Liver (tissue), 9 donors: Measurements from ENCODE around the gene CAMK2N2. TPM values are rescaled to one million over a fixed set of nuclear protein-coding genes. Genes with fewer than 3 reads are reported as not detected.
A peak's percentile ranks its signal among the peaks of the same experiment; 100 is the strongest.

Experiments
- DNase-seq: peaks from one replicate; pipeline ENCODE4 v3.0.0-alpha.2; 2017; ENCODE audit warnings: low spot score
- H3K27ac ChIP-seq, 2 donors: one replicate each; pipeline ENCODE4 v1.7.0; 2013; ENCODE audit warnings: inconsistent platforms in 2 of 2, low read length in 2 of 2, control low read depth in 1 of 2, low read depth in 1 of 2, mild to moderate bottlenecking in 1 of 2
- H3K27me3 ChIP-seq, 4 donors: one replicate each; pipeline versions ENCODE4 v1.6.1 to v1.7.0; 2013; ENCODE audit warnings: low read length in 3 of 4, inconsistent platforms in 1 of 4, mild to moderate bottlenecking in 1 of 4, moderate library complexity in 1 of 4; ENCODE audit not compliant: control insufficient read depth in 4 of 4, insufficient read depth in 4 of 4
- H3K36me3 ChIP-seq, 4 donors: one replicate each; pipeline versions ENCODE4 v1.6.1 to v1.7.0; 2013; ENCODE audit warnings: low read length in 3 of 4, mild to moderate bottlenecking in 3 of 4, low read depth in 1 of 4, moderate library complexity in 1 of 4; ENCODE audit not compliant: control insufficient read depth in 4 of 4, insufficient read depth in 3 of 4
- H3K4me1 ChIP-seq, 4 donors: one replicate each; pipeline versions ENCODE4 v1.6.1 to v1.7.0; 2013; ENCODE audit warnings: low read length in 3 of 4, mild to moderate bottlenecking in 3 of 4, moderate library complexity in 1 of 4; ENCODE audit not compliant: control insufficient read depth in 4 of 4, insufficient read depth in 4 of 4
- H3K4me3 ChIP-seq, 3 donors: one replicate each; pipeline versions ENCODE4 v1.6.1 to v1.7.0; 2013; ENCODE audit warnings: low read length in 3 of 3, control low read depth in 1 of 3, low read depth in 1 of 3, mild to moderate bottlenecking in 1 of 3
- H3K9ac ChIP-seq, 2 donors: one replicate each; pipeline ENCODE4 v1.7.0; 2013; ENCODE audit warnings: low read length in 2 of 2, mild to moderate bottlenecking in 2 of 2, moderate library complexity in 2 of 2, control low read depth in 1 of 2, low read depth in 1 of 2
- H3K9me3 ChIP-seq, 4 donors: one replicate each; pipeline versions ENCODE4 v1.6.1 to v1.7.0; 2013; ENCODE audit warnings: low read length in 3 of 4; ENCODE audit not compliant: control insufficient read depth in 4 of 4
- ATF3 ChIP-seq: IDR thresholded peaks from 2 replicates; pipeline ENCODE4 v1.6.1; 2016; ENCODE audit warnings: antibody characterized with exemption
- EGR1 ChIP-seq, 2 donors: IDR thresholded peaks; 2 replicates each; pipeline ENCODE4 v1.6.1; 2016 to 2018; ENCODE audit warnings: antibody characterized with exemption in 2 of 2, low read depth in 2 of 2
- FOXA2 ChIP-seq: IDR thresholded peaks from 2 replicates; pipeline ENCODE4 v1.6.1; 2016; ENCODE audit warnings: antibody characterized with exemption
- GABPA ChIP-seq, 2 donors: IDR thresholded peaks in 1 of 2; conservative IDR thresholded peaks in 1 of 2; 2 replicates each; pipeline ENCODE4 v1.6.1; 2016; ENCODE audit warnings: antibody characterized with exemption in 2 of 2, mild to moderate bottlenecking in 1 of 2, moderate library complexity in 1 of 2
- HNF4A ChIP-seq, 2 donors: conservative IDR thresholded peaks; 2 replicates each; pipeline ENCODE4 v1.6.1; 2016; ENCODE audit warnings: antibody characterized with exemption in 2 of 2, mild to moderate bottlenecking in 2 of 2
- HNF4G ChIP-seq: IDR thresholded peaks from 2 replicates; pipeline ENCODE4 v1.6.1; 2016; ENCODE audit warnings: antibody characterized with exemption
- MAX ChIP-seq: IDR thresholded peaks from 2 replicates; pipeline ENCODE4 v1.6.1; 2016; ENCODE audit warnings: antibody characterized with exemption
- NR2F2 ChIP-seq: IDR thresholded peaks from 2 replicates; pipeline ENCODE4 v1.6.1; 2016; ENCODE audit warnings: antibody characterized with exemption
- RAD21 ChIP-seq, 2 donors: IDR thresholded peaks; 2 replicates each; pipeline ENCODE4 v1.6.1; 2016; ENCODE audit warnings: antibody characterized with exemption in 2 of 2, mild to moderate bottlenecking in 2 of 2
- REST ChIP-seq: IDR thresholded peaks from 2 replicates; pipeline ENCODE4 v1.6.1; 2016; ENCODE audit warnings: antibody characterized with exemption, mild to moderate bottlenecking
- RXRA ChIP-seq, 2 donors: IDR thresholded peaks; 2 replicates each; pipeline ENCODE4 v1.6.1; 2017 to 2018; ENCODE audit warnings: antibody characterized with exemption in 2 of 2, mild to moderate bottlenecking in 1 of 2
- SP1 ChIP-seq: IDR thresholded peaks from 2 replicates; pipeline ENCODE4 v1.6.1; 2018; ENCODE audit warnings: antibody characterized with exemption, mild to moderate bottlenecking
- TAF1 ChIP-seq: conservative IDR thresholded peaks from 2 replicates; pipeline ENCODE4 v1.6.1; 2016; ENCODE audit warnings: antibody characterized with exemption, mild to moderate bottlenecking
- ZBTB33 ChIP-seq: IDR thresholded peaks from 2 replicates; pipeline ENCODE4 v1.6.1; 2016; ENCODE audit warnings: antibody characterized with exemption
- WGBS: extraction: QIAGEN DNeasy Blood & Tissue Kit; methylation state at CpG from one replicate; pipeline ENCODE4 v1.1.7; 2013; 5-methylcytosine and 5-hydroxymethylcytosine counted together
- polyA plus RNA-seq, 2 donors: library from polyadenylated mRNA; stranded (reverse) in 1 of 2; unstranded in 1 of 2; fragments of 200-250 nt in 1 of 2; fragments of >200 nt in 1 of 2; fragmentation: Nextera tagmentation in 1 of 2; extraction: Ambion mirVana in 1 of 2; gene quantifications; one replicate each; pipeline versions ENCODE4 v1.2.1 to v1.2.3, GENCODE V29; 2013 to 2015
- total RNA-seq, 2 donors: library from RNA; depleted of rRNA; stranded (reverse); fragments of >200 nt; gene quantifications; one replicate each; pipeline ENCODE4 v1.2.3, GENCODE V29; 2014
- donor health status: healthy.
- donor health status: healthy.
- donor health status: healthy.
- donor health status: healthy.
- donor health status: healthy.

The CAMK2N2 gene
- total and polyA plus RNA-seq, 4 donors = 0.61 TPM; not detected in 3

GRCh38 chr3:184230603-184231528, 30.5 kb downstream of the CAMK2N2 start:
- DNase-seq = no peak
- no peaks in the 10 kb centered on the region for H3K9me3 ChIP-seq
- H3K9ac ChIP-seq = no peak overlapping the region
- no peak for TF ChIP-seq HNF4G
- no peak for TF ChIP-seq RAD21 (IDR thresholded peaks at IDR 0.05)
- no peak for TF ChIP-seq ZBTB33
- no peak for TF ChIP-seq RXRA (IDR thresholded peaks at IDR 0.05)
- no peak for TF ChIP-seq NR2F2
- TF ChIP-seq ATF3 = no peak
- TF ChIP-seq SP1 = no peak
- TF ChIP-seq GABPA (IDR thresholded peaks at IDR 0.05 in 1 of 2, conservative IDR thresholded peaks at IDR 0.05 in 1 of 2) = no peak
- no peak for TF ChIP-seq EGR1 (IDR thresholded peaks at IDR 0.05; ENCODE audit: low read depth in 2 of 2)
- H3K27me3 ChIP-seq = peaks cover 0 to 7% (median 5%) of the 10 kb centered on the region in 4 donors
- WGBS = 7% methylated on average over 79 of the region's 79 CpGs
- H3K27ac ChIP-seq = no peak overlapping the region
- peaks cover 12 to 22% (median 15%) of the 10 kb centered on the region in 4 donors for H3K4me1 ChIP-seq
- no peaks in the 10 kb centered on the region for H3K36me3 ChIP-seq
- peak overlapping the region in 1 of 3 donors; percentile 46 for H3K4me3 ChIP-seq

GRCh38 chr3:184230081-184230602, 31.2 kb downstream of the CAMK2N2 start:
- TF ChIP-seq HNF4A (conservative IDR thresholded peaks at IDR 0.05) (no peak), TAF1 (no peak), REST (no peak), HNF4G (no peak), NR2F2 (no peak), SP1 (no peak), FOXA2 (no peak), MAX (no peak), RAD21 (IDR thresholded peaks at IDR 0.05) (no peak)
- DNase-seq = peak; percentile 46
- H3K27ac ChIP-seq = no peak overlapping the region
- H3K27me3 ChIP-seq = peaks cover 0 to 7% (median 5%) of the 10 kb centered on the region in 4 donors
- WGBS = 1% methylated on average over 61 of the region's 61 CpGs
- H3K4me3 ChIP-seq = peak overlapping the region in 1 of 3 donors; percentile 46
- no peaks in the 10 kb centered on the region for H3K36me3 ChIP-seq
- no peak overlapping the region for H3K9ac ChIP-seq
- peaks cover 12 to 22% (median 15%) of the 10 kb centered on the region in 4 donors for H3K4me1 ChIP-seq
- H3K9me3 ChIP-seq = no peaks in the 10 kb centered on the region
